ENCODE data around the gene RSRC2.
A peak's percentile ranks its signal among the peaks of the same experiment; 100 is the strongest.
"Not testable (repeated sequence)": the region's sequence is repeated elsewhere in the genome, so short reads cannot be mapped to it uniquely, and the experiment has no call there.

RSRC2 gene

GRCh38 chr12:122500685-122501488 lies 25.8 kb downstream of the RSRC2 start, which contains the start of gene ZCCHC8:
Gene ZCCHC8, minus strand, starts transcription at chr12:122500932. Its CDS starts 92 bp downstream, at chr12:122500840.
- TF ChIP-seq, protein P1, sequence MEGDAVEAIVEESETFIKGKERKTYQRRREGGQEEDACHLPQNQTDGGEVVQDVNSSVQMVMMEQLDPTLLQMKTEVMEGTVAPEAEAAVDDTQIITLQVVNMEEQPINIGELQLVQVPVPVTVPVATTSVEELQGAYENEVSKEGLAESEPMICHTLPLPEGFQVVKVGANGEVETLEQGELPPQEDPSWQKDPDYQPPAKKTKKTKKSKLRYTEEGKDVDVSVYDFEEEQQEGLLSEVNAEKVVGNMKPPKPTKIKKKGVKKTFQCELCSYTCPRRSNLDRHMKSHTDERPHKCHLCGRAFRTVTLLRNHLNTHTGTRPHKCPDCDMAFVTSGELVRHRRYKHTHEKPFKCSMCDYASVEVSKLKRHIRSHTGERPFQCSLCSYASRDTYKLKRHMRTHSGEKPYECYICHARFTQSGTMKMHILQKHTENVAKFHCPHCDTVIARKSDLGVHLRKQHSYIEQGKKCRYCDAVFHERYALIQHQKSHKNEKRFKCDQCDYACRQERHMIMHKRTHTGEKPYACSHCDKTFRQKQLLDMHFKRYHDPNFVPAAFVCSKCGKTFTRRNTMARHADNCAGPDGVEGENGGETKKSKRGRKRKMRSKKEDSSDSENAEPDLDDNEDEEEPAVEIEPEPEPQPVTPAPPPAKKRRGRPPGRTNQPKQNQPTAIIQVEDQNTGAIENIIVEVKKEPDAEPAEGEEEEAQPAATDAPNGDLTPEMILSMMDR (IDR thresholded peaks at IDR 0.05; ENCODE audit: insufficient read depth, low read depth, low read length, missing control alignments): no peak
- peak within 1 kb of the TSS; percentile 78 for H3K4me3 ChIP-seq (ENCODE audit: low read depth, low read length)
- peak; percentile 99 for DNase-seq (ENCODE audit: low read depth)

DNA sequence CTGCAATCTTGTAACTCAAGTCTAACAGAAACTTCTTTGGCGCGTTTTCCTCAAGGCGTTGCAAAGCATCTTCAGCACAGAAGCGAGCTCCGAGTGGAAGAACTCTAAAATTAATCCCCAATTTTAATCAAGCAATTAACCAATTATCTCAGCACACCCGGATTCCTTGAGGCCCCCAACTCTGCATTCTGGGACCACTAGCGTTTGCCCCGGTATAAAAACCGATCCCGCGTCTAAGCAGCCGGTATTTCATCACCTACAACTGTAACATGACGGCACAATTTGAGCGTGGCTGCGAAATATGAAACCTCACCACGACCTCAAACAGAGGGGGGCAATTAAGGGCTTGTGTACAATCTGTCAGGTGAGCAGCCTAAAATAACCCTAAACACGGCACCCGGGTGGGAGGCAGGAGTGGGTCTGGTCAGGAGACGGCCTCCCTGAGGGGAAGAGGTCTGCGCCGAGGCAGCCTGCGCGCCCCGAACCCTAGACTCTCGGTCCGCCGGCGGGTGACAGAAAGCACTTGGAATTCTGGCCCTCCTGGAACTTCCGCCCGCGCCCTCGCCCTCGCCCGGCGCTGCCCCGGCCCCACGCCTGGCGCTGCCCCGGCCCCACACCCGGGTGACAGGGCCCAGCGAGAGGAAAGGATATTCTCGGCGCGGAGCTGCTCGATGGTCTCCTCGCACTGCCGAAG lies 26.6 kb downstream of the RSRC2 start:
- peak overlapping the region; percentile 78 for H3K4me3 ChIP-seq (ENCODE audit: low read depth, low read length)
- peak; percentile 72 for DNase-seq (ENCODE audit: low read depth)
- TF ChIP-seq, protein P1 (IDR thresholded peaks at IDR 0.05; ENCODE audit: insufficient read depth, low read depth, low read length, missing control alignments): no peak

- no peak overlapping the region for H3K4me3 ChIP-seq (ENCODE audit: low read depth, low read length)
- DNase-seq (ENCODE audit: low read depth): no peak
- TF ChIP-seq, protein P1 (IDR thresholded peaks at IDR 0.05; ENCODE audit: insufficient read depth, low read depth, low read length, missing control alignments): no peak
Measured at GRCh38 chr12:122495258-122495657, 31.5 kb downstream of the RSRC2 start.

GRCh38 chr12:122493222-122493621 lies 33.5 kb downstream of the RSRC2 start:
- not testable (repeated sequence) for DNase-seq (ENCODE audit: low read depth); H3K4me3 ChIP-seq (ENCODE audit: low read depth, low read length)

GRCh38 chr12:122491991-122492390 lies 34.7 kb downstream of the RSRC2 start:
- no peak overlapping the region for H3K4me3 ChIP-seq (ENCODE audit: low read depth, low read length)
- TF ChIP-seq, protein P1 (IDR thresholded peaks at IDR 0.05; ENCODE audit: insufficient read depth, low read depth, low read length, missing control alignments): no peak
- no peak for DNase-seq (ENCODE audit: low read depth)

- H3K4me3 ChIP-seq (ENCODE audit: low read depth, low read length): no peak overlapping the region
- no peak for DNase-seq (ENCODE audit: low read depth)
- TF ChIP-seq, protein P1 (IDR thresholded peaks at IDR 0.05; ENCODE audit: insufficient read depth, low read depth, low read length, missing control alignments): no peak
Measured at GRCh38 chr12:122489038-122489437, 37.7 kb downstream of the RSRC2 start.

DNA sequence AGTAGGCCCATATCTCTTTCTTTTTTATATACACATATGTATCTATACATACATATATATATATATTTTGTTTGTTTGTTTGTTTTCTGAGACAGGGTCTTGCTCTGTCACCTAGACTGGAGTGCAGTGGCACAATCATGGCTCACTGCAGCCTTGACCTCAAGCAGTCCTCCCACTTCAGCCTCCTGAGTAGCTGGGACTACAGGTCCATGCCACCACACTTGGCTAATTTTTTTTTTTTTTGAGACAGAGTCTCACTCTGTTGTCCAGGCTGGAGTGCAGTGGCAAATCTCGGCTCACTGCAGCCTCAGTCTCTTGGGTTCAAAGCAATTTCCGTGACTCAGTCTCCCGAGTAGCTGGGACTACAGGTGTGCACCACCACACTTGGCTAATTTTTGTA lies 38.9 kb downstream of the RSRC2 start:
- not testable (repeated sequence) for H3K4me3 ChIP-seq (ENCODE audit: low read depth, low read length); DNase-seq (ENCODE audit: low read depth)
